ENCODE results near the gene RNF41. TPM values are rescaled to one million over a fixed set of nuclear protein-coding genes. Genes with fewer than 3 reads are reported as not detected.
"Not testable (repeated sequence)": the region's sequence is repeated elsewhere in the genome, so short reads cannot be mapped to it uniquely, and the experiment has no call there.

RNF41 gene
- total and polyA plus RNA-seq, 2 donors (not counting 1 experiment from before 2014, with no cell fraction given), result 113 to 129 TPM

DNA sequence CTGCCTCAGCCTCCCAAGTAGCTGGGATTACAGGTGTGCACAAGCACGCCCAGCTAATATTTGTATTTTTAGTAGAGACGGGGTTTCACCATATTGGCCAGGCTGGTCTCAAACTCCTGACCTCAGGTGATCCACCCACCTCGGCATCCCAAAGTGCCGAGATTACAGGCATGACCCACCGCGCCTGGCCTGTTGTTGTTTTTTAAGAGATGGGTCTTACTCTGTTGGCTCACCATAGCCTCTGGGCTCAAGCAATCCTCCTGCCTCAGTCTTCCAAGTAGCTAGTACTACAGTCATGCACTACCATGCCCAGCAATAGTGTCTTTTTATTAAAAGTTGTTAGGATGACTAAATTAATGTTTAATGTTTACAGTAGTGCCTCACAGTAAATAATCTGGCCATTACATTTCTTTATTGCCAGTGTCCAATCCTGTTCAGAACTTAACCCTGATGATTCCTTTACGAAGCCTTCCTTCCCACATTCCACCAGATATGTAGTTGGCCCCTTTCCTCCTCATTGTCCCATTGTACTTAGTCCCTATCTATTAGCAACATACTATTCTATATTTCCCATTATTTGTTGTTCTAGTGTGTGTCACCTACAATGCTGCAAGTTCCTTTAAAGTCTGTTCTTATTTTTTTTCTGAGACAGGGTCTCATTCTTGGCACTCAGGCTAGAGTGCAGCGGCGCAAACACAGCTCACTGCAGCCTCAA is 23.6 kb downstream of the RNF41 start:
- peak overlapping the region; percentile 61 for H3K27ac Mint-ChIP-seq
- CTCF ChIA-PET, result interaction anchor here (2.2 to 2.3 kb wide), 2 partner anchors 8 to 10 kb away, joined by 5 to 6 read pairs; no protein-coding TSS in a partner anchor
- intact Hi-C loops (cut with micrococcal nuclease), result no loop called here

DNA sequence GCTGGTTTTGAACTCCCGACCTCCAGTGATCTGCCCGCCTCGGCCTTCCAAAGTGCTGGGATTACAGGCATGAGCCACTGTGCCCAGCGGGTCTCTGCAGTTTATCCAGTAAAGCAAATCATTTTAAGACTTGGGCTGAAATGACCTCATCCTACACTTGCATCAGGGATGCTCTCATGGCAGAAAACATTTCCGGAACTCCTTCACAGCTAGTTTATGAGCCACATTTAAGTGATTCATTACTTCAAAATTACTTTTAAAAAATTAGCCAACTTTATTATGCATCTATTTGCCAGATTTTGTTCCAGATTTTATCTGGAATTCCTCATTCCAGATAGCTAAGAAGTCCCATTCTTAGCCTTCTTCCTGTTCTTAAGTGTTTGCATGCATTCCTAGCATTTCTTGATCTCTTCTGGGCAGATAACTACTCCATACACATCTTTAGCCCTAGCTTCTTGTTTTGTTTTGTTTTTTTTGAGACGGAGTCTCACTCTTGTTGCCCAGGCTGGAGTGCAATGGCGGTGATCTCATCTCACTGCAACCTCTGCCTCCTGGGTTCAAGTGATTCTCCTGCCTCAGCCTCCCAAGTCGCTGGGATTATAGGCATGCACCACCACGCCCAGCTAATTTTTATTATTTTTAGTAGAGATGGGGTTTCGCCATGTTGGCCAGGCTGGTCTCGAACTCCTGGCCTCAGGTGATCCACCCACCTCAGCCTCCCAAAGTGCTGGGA is 24.7 kb downstream of the RNF41 start:
- H3K9ac ChIP-seq (ENCODE audit: low read length); H3K27ac ChIP-seq (ENCODE audit: low read length in 2 of 2); ATAC-seq (ENCODE audit: low read depth); H3K27ac Mint-ChIP-seq; POLR2A ChIA-PET; H3K4me2 ChIP-seq (replicated peaks; ENCODE audit: low read depth, low read length, poor library complexity, severe bottlenecking); H4K20me1 ChIP-seq (ENCODE audit: control insufficient read depth, insufficient read depth, low read length, poor library complexity, severe bottlenecking); H3K4me3 ChIP-seq (ENCODE audit: control extremely low read depth in 1 of 5, extremely low read depth in 1 of 5, insufficient read depth in 1 of 5, low read depth in 2 of 5, low read length in 4 of 5); H3K27me3 ChIP-seq (replicated peaks in 1 of 4; ENCODE audit: control extremely low read depth in 1 of 4, control insufficient read depth in 3 of 4, insufficient read depth in 4 of 4, low read length in 3 of 4); H3K4me1 ChIP-seq (ENCODE audit: control insufficient read depth in 2 of 2, insufficient read depth in 2 of 2, low read length in 2 of 2); H3K4me3 Mint-ChIP-seq; DNase-seq; H3K9me3 ChIP-seq (ENCODE audit: control extremely low read depth in 1 of 3, control insufficient read depth in 2 of 3, insufficient read depth in 1 of 3, low read length in 2 of 3); intact Hi-C loops (cut with micrococcal nuclease); H3K79me2 ChIP-seq (ENCODE audit: control insufficient read depth, insufficient read depth, low read length); H3K27me3 Mint-ChIP-seq; H3K9me3 Mint-ChIP-seq (ENCODE audit: insufficient read depth); H3K36me3 ChIP-seq (replicated peaks in 1 of 2; ENCODE audit: control extremely low read depth in 1 of 2, control insufficient read depth in 1 of 2, extremely low read depth in 1 of 2, insufficient read depth in 2 of 2, low read length in 1 of 2); H2AFZ ChIP-seq (ENCODE audit: insufficient read depth, low read depth, low read length, poor library complexity, severe bottlenecking): not testable (repeated sequence)
- CTCF ChIA-PET, result interaction anchor here (1.2 to 2.3 kb wide), 4 partner anchors 9 to 267 kb away, joined by 4 to 6 read pairs (median 5); partner anchors contain the start of gene RNF41
- WGBS (ENCODE audit: insufficient coverage), result 100% methylated on average over 4 of the region's 11 CpGs
- peaks cover 11% of the 10 kb centered on the region for H3K4me1 Mint-ChIP-seq

More for the DNA sequence above, 23.6 kb downstream of the RNF41 start:
- H3K4me2 ChIP-seq (replicated peaks; ENCODE audit: low read depth, low read length, poor library complexity, severe bottlenecking), result no peak overlapping the region
- H3K9ac ChIP-seq (ENCODE audit: low read length), result no peak overlapping the region
- WGBS (ENCODE audit: insufficient coverage), result 100% methylated on average over 4 of the region's 9 CpGs
- no peaks in the 10 kb centered on the region for H3K27me3 ChIP-seq (replicated peaks in 1 of 4; ENCODE audit: control extremely low read depth in 1 of 4, control insufficient read depth in 3 of 4, insufficient read depth in 4 of 4, low read length in 3 of 4)
- Mint-ChIP-seq H3K4me1 (peaks cover 11% of the 10 kb centered on the region), H3K4me3 (no peak overlapping the region), H3K9me3 (ENCODE audit: insufficient read depth) (no peaks in the 10 kb centered on the region), H3K27me3 (no peaks in the 10 kb centered on the region)
- peaks cover 0 to 2% of the 10 kb centered on the region in 2 donors for H3K4me1 ChIP-seq (ENCODE audit: control insufficient read depth in 2 of 2, insufficient read depth in 2 of 2, low read length in 2 of 2)
- POLR2A ChIA-PET, result interaction anchor here (0.6 to 1.0 kb wide), 2 partner anchors 24 to 88 kb away, joined by 3 to 6 read pairs; partner anchors contain the start of gene RNF41
- H3K36me3 ChIP-seq (replicated peaks in 1 of 2; ENCODE audit: control extremely low read depth in 1 of 2, control insufficient read depth in 1 of 2, extremely low read depth in 1 of 2, insufficient read depth in 2 of 2, low read length in 1 of 2), result no peaks in the 10 kb centered on the region
- ATAC-seq (ENCODE audit: low read depth) (no peak), DNase-seq (no peak)
- no peak overlapping the region for H3K27ac ChIP-seq (ENCODE audit: low read length in 2 of 2)
- no peaks in the 10 kb centered on the region for H3K79me2 ChIP-seq (ENCODE audit: control insufficient read depth, insufficient read depth, low read length)
- H4K20me1 ChIP-seq (ENCODE audit: control insufficient read depth, insufficient read depth, low read length, poor library complexity, severe bottlenecking), result no peaks in the 10 kb centered on the region
- TF ChIP-seq, protein P1, sequence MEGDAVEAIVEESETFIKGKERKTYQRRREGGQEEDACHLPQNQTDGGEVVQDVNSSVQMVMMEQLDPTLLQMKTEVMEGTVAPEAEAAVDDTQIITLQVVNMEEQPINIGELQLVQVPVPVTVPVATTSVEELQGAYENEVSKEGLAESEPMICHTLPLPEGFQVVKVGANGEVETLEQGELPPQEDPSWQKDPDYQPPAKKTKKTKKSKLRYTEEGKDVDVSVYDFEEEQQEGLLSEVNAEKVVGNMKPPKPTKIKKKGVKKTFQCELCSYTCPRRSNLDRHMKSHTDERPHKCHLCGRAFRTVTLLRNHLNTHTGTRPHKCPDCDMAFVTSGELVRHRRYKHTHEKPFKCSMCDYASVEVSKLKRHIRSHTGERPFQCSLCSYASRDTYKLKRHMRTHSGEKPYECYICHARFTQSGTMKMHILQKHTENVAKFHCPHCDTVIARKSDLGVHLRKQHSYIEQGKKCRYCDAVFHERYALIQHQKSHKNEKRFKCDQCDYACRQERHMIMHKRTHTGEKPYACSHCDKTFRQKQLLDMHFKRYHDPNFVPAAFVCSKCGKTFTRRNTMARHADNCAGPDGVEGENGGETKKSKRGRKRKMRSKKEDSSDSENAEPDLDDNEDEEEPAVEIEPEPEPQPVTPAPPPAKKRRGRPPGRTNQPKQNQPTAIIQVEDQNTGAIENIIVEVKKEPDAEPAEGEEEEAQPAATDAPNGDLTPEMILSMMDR (IDR thresholded peaks at IDR 0.05), result no peak
- no peak for TF ChIP-seq EZH2 (IDR thresholded peaks at IDR 0.05; ENCODE audit: borderline replicate concordance, insufficient read depth, low read depth, low read length, poor library complexity, severe bottlenecking)
- no peaks in the 10 kb centered on the region for H3K9me3 ChIP-seq (ENCODE audit: control extremely low read depth in 1 of 3, control insufficient read depth in 2 of 3, insufficient read depth in 1 of 3, low read length in 2 of 3)
- no peak overlapping the region for H3K4me3 ChIP-seq (ENCODE audit: control extremely low read depth in 1 of 5, extremely low read depth in 1 of 5, insufficient read depth in 1 of 5, low read depth in 2 of 5, low read length in 4 of 5)
- no peak overlapping the region for H2AFZ ChIP-seq (ENCODE audit: insufficient read depth, low read depth, low read length, poor library complexity, severe bottlenecking)
